Esophagus squamous epithelium (tissue), 5 donors: Measurements from ENCODE around the gene HPCAL1. TPM values are rescaled to one million over a fixed set of nuclear protein-coding genes. Genes with fewer than 3 reads are reported as not detected.

ENCODE experiments used
- DNase-seq: peaks from one replicate; lab custom pipeline; 2025; lab: John Stamatoyannopoulos, UW
- H3K27ac ChIP-seq, 4 donors: fragments of 200-600 bp; sonication (generic); one replicate each; pipeline ENCODE4 v1.5.1; 2016 to 2019; ENCODE audit warnings: mild to moderate bottlenecking in 1 of 4
- H3K27me3 ChIP-seq, 4 donors: fragments of 200-600 bp; sonication (generic); 1 replicate in 3 of 4; 2 replicates in 1 of 4; pipeline versions ENCODE4 v1.5.1 to v1.6.0; 2017 to 2021; ENCODE audit warnings: antibody characterized with exemption in 1 of 4
- H3K36me3 ChIP-seq, 3 donors: fragments of 200-600 bp; sonication (generic); one replicate each; pipeline ENCODE4 v1.5.1; 2016 to 2019
- H3K4me1 ChIP-seq, 3 donors: fragments of 200-600 bp; sonication (generic); one replicate each; pipeline ENCODE4 v1.5.1; 2017 to 2019
- H3K4me3 ChIP-seq, 4 donors: fragments of 200-600 bp; sonication (generic); 1 replicate in 3 of 4; 2 replicates in 1 of 4; pipeline ENCODE4 v1.5.1; 2016 to 2019; ENCODE audit warnings: mild to moderate bottlenecking in 2 of 4, moderate library complexity in 1 of 4
- H3K9me3 ChIP-seq, 3 donors: fragments of 200-600 bp; sonication (generic); one replicate each; pipeline ENCODE4 v1.5.1; 2016 to 2019
- POLR2A ChIP-seq, 4 donors: fragments of 450-650 bp; IDR thresholded peaks; one replicate each; pipeline ENCODE4 v1.6.1; 2017; ENCODE audit warnings: antibody characterized with exemption in 4 of 4, mild to moderate bottlenecking in 4 of 4, moderate library complexity in 3 of 4
- whole genome bisulfite sequencing, 2 donors: methylation state at CpG; one replicate each; pipeline ENCODE4 v1.1.5; 2018; 5-methylcytosine and 5-hydroxymethylcytosine counted together
- intact Hi-C: fragments of 100-400 bp; cut with DNase I; formaldehyde crosslinking; loops from one replicate; pipeline ENCODE4 v1.15.0; 2022
- total RNA-seq, 4 donors: library from RNA; depleted of rRNA; stranded (reverse); fragments of >200 nt; gene quantifications; one replicate each; pipeline ENCODE4 v1.1.0, GENCODE V29; 2016
- TF ChIP-seq, protein P1 (sequence below), 6 experiments: fragments of 450-650 bp in 4 of 6; fragments of 200-600 bp in 2 of 6; sonication (generic) in 2 of 6; IDR thresholded peaks; one replicate each; pipeline ENCODE4 v1.5.1; 2016 to 2019; ENCODE audit warnings: antibody characterized with exemption in 6 of 6, mild to moderate bottlenecking in 4 of 6, moderate library complexity in 4 of 6
- donor health status: DM: yes; HTN: yes; CAD: no.

HPCAL1 gene
- total RNA-seq, 4 donors from 2014 or later = 13.2 to 26.4 (median 20.5) TPM

DNA sequence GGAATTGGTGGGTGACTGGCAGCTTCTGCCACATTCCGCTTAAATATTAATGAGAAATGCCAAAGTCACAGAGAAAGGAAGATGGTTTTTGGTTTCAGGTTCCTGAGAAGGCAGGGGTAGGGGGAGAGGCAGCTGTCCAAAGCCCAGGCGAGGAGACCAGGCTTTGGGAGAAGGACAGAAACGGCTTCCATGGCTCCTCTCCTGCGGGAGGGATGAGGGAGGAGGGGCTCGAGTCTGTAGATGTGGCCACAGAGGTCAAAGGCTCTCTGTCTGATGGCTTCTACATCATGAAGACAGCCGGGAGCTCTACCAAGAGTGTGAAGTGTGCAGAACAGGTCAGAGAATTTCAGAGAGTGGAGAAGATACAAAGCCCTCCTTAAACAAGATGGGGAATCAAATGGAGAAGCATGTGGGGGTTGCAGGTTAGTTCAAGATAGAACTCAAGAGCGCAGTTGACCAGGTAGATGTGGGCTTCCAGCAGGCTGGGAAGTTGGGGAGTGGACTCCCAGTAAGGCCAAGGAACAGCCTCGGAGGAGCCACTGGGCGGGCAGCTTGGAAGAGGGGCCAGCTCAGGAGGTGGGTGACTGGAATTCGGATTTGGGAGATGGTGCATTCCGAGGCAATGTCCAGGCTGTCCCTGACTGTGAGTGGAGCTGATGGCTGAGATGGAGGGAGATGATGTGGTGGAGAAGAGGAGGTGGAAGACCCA, 23.8 kb upstream of the HPCAL1 start:
- DNase-seq = no peak
- Histone ChIP-seq H3K27me3 (peaks cover 0 to 14% (median 0%) of the 10 kb centered on the region in 4 donors), H3K36me3 (no peaks in the 10 kb centered on the region), H3K4me1 (peaks cover 6 to 23% (median 11%) of the 10 kb centered on the region in 3 donors), H3K9me3 (no peaks in the 10 kb centered on the region), H3K4me3 (no peak overlapping the region), H3K27ac (peak overlapping the region in 1 of 4 donors; percentile 17)
- TF ChIP-seq, protein P1, sequence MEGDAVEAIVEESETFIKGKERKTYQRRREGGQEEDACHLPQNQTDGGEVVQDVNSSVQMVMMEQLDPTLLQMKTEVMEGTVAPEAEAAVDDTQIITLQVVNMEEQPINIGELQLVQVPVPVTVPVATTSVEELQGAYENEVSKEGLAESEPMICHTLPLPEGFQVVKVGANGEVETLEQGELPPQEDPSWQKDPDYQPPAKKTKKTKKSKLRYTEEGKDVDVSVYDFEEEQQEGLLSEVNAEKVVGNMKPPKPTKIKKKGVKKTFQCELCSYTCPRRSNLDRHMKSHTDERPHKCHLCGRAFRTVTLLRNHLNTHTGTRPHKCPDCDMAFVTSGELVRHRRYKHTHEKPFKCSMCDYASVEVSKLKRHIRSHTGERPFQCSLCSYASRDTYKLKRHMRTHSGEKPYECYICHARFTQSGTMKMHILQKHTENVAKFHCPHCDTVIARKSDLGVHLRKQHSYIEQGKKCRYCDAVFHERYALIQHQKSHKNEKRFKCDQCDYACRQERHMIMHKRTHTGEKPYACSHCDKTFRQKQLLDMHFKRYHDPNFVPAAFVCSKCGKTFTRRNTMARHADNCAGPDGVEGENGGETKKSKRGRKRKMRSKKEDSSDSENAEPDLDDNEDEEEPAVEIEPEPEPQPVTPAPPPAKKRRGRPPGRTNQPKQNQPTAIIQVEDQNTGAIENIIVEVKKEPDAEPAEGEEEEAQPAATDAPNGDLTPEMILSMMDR (IDR thresholded peaks at IDR 0.05) = no peak
- TF ChIP-seq POLR2A (IDR thresholded peaks at IDR 0.05) = no peak
- intact Hi-C loops = no loop called here
- 75 to 82% methylated on average over 10 to 11 of the region's 11 CpGs for WGBS, 2 donors

- no peaks in the 10 kb centered on the region for H3K9me3 ChIP-seq
- no peak overlapping the region for H3K4me3 ChIP-seq
- 57 to 82% methylated on average over 6 to 8 of the region's 11 CpGs for WGBS, 2 donors
- no peak for DNase-seq
- intact Hi-C loops = no loop called here
- peaks cover 0 to 14% (median 0%) of the 10 kb centered on the region in 4 donors for H3K27me3 ChIP-seq
- TF ChIP-seq POLR2A (IDR thresholded peaks at IDR 0.05) = no peak
- TF ChIP-seq, protein P1 (IDR thresholded peaks at IDR 0.05) = no peak
- H3K36me3 ChIP-seq = no peaks in the 10 kb centered on the region
- H3K4me1 ChIP-seq = peaks cover 6 to 23% (median 11%) of the 10 kb centered on the region in 3 donors
- H3K27ac ChIP-seq = no peak overlapping the region
Observed at GRCh38 chr2:10279472-10279870, 23.2 kb upstream of the HPCAL1 start.

- H3K27ac ChIP-seq = no peak overlapping the region
- peaks cover 7 to 28% (median 11%) of the 10 kb centered on the region in 3 donors for H3K4me1 ChIP-seq
- intact Hi-C loops = no loop called here
- no peak for TF ChIP-seq POLR2A (IDR thresholded peaks at IDR 0.05)
- TF ChIP-seq, protein P1 (IDR thresholded peaks at IDR 0.05) = no peak
- no peak for DNase-seq
- 69 to 78% methylated on average over 12 of the region's 12 CpGs for WGBS, 2 donors
- peaks cover 0 to 14% (median 0%) of the 10 kb centered on the region in 4 donors for H3K27me3 ChIP-seq
- no peaks in the 10 kb centered on the region for H3K9me3 ChIP-seq
- H3K36me3 ChIP-seq = no peaks in the 10 kb centered on the region
- H3K4me3 ChIP-seq = no peak overlapping the region
Observed at GRCh38 chr2:10279946-10280463, 22.7 kb upstream of the HPCAL1 start.

DNA sequence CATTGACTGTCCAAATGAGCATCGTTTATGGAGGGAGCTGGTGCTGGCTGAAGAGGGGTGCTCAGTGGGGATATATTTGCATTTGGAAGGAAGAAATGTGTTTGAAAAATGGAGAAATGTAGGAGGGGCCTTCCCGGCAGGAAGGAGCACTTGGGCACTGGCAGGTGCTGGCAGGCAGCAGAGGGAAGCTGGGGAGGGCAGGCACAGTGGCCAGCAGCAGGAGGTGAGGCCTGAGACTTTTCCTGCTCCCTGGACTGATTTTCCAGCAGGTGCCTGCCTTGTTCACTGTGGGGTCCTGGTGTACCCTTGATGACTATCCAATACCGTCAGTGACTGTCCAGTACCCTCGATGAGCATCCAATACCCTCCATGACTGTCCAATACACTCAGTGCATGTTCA, 20.8 kb upstream of the HPCAL1 start:
- no peaks in the 10 kb centered on the region for H3K9me3 ChIP-seq
- intact Hi-C loops = no loop called here
- H3K36me3 ChIP-seq = no peaks in the 10 kb centered on the region
- H3K4me1 ChIP-seq = peaks cover 24 to 47% (median 27%) of the 10 kb centered on the region in 3 donors
- DNase-seq = no peak
- no peak overlapping the region for H3K4me3 ChIP-seq
- TF ChIP-seq, protein P1 (IDR thresholded peaks at IDR 0.05) = no peak
- TF ChIP-seq POLR2A (IDR thresholded peaks at IDR 0.05) = no peak
- peaks cover 0 to 14% (median 0%) of the 10 kb centered on the region in 4 donors for H3K27me3 ChIP-seq
- 82 to 94% methylated on average over 2 to 3 of the region's 4 CpGs for whole genome bisulfite sequencing, 2 donors
- no peak overlapping the region for H3K27ac ChIP-seq

- no peak for TF ChIP-seq POLR2A (IDR thresholded peaks at IDR 0.05)
- TF ChIP-seq, protein P1 (IDR thresholded peaks at IDR 0.05) = no peak
- H3K4me1 ChIP-seq = peaks cover 25 to 48% (median 27%) of the 10 kb centered on the region in 3 donors
- intact Hi-C loops = no loop called here
- WGBS, 2 donors = 100% methylated on average over 2 of the region's 6 CpGs; no CpG with 5 or more reads in 1 of the 2 donors
- DNase-seq = no peak
- H3K4me3 ChIP-seq = no peak overlapping the region
- no peaks in the 10 kb centered on the region for H3K36me3 ChIP-seq
- peaks cover 0 to 10% (median 0%) of the 10 kb centered on the region in 4 donors for H3K27me3 ChIP-seq
- no peaks in the 10 kb centered on the region for H3K9me3 ChIP-seq
- H3K27ac ChIP-seq = no peak overlapping the region
Observed at GRCh38 chr2:10282611-10283105, 20.0 kb upstream of the HPCAL1 start.
